A673 (cell line): ENCODE measurements around the gene WNK1. TPM values are rescaled to one million over a fixed set of nuclear protein-coding genes. Genes with fewer than 3 reads are reported as not detected.

Experiments used
- BruUV-seq: library from RNA; stranded (reverse); fragments of 400-500 nt; replicated peaks from 2 replicates; lab custom pipeline; 2021; lab: Mats Ljungman, UMichigan
- CTCF ChIA-PET: fragments of 300-600 bp; sonication (Branson Sonifier 250); formaldehyde crosslinking; loops from one replicate; lab custom pipeline; 2022; ENCODE audit warnings: antibody characterized with exemption; lab: Charles Lee
- POLR2A ChIA-PET: fragments of 300-600 bp; sonication (Branson Sonifier 250); formaldehyde crosslinking; loops from one replicate; lab custom pipeline; 2022; ENCODE audit warnings: antibody characterized with exemption; ENCODE audit not compliant: low non-redundant PET; lab: Charles Lee
- DNase-seq: peaks from one replicate; pipeline ENCODE4 v3.0.0-alpha.2; 2015; ENCODE audit warnings: low spot score
- H3K27ac ChIP-seq: fragments of 200-600 bp; sonication (generic); 2 replicates; pipeline ENCODE4 v1.5.1; 2016; ENCODE audit warnings: mixed run types, low read depth, mild to moderate bottlenecking, mixed read lengths, antibody characterized with exemption, low read length; ENCODE audit not compliant: poor library complexity, severe bottlenecking
- H3K27me3 ChIP-seq: fragments of 200-600 bp; sonication (generic); replicated peaks from 2 replicates; pipeline ENCODE4 v1.6.1; 2017; ENCODE audit warnings: mixed run types, low read depth, mild to moderate bottlenecking, mixed read lengths, antibody characterized with exemption, low read length; ENCODE audit not compliant: insufficient read depth, poor library complexity
- H3K36me3 ChIP-seq: fragments of 200-600 bp; sonication (generic); 2 replicates; pipeline ENCODE4 v1.6.1; 2016; ENCODE audit warnings: mixed run types, mild to moderate bottlenecking, mixed read lengths, antibody characterized with exemption, low read length; ENCODE audit not compliant: insufficient read depth, poor library complexity, severe bottlenecking
- H3K4me1 ChIP-seq: fragments of 200-600 bp; sonication (generic); 2 replicates; pipeline ENCODE4 v1.6.1; 2017; ENCODE audit warnings: mixed run types, mild to moderate bottlenecking, mixed read lengths, antibody characterized with exemption, low read length; ENCODE audit not compliant: insufficient read depth, poor library complexity, severe bottlenecking
- H3K4me3 ChIP-seq: fragments of 200-600 bp; sonication (generic); 2 replicates; pipeline ENCODE4 v1.5.1; 2016; ENCODE audit warnings: low read depth, mixed run types, mild to moderate bottlenecking, mixed read lengths, low read length; ENCODE audit not compliant: poor library complexity, severe bottlenecking
- H3K9me3 ChIP-seq: fragments of 200-600 bp; sonication (generic); 2 replicates; pipeline ENCODE4 v1.6.1; 2016; ENCODE audit warnings: mixed run types, low read depth, mild to moderate bottlenecking, mixed read lengths, antibody characterized with exemption, low read length; ENCODE audit not compliant: poor library complexity, severe bottlenecking
- EZH2 ChIP-seq: fragments of 200-600 bp; sonication (generic); IDR thresholded peaks from 2 replicates; pipeline ENCODE4 v1.6.1; 2017; ENCODE audit warnings: borderline replicate concordance, low read depth, mild to moderate bottlenecking, mixed read lengths, antibody characterized with exemption, low read length; ENCODE audit not compliant: poor library complexity, severe bottlenecking
- intact Hi-C: fragments of 100-400 bp; cut with micrococcal nuclease; formaldehyde crosslinking; loops from one replicate; pipeline ENCODE4 v1.10.0; 2022; ENCODE audit not compliant: unreplicated experiment
- total RNA-seq: library from RNA; stranded (reverse); gene quantifications from 2 replicates; pipeline ENCODE4 v1.2.3, GENCODE V29; 2021
- TF ChIP-seq, protein P1 (sequence below): fragments of 300-800, 200-600 bp; sonication (generic); conservative IDR thresholded peaks from 2 replicates; pipeline ENCODE4 v1.5.1; 2017; ENCODE audit warnings: low read depth, mild to moderate bottlenecking, antibody characterized with exemption, low read length, moderate library complexity, mixed read lengths

The WNK1 gene
- total RNA-seq, 1 experiment from 2014 or later, result 161 TPM

GRCh38 chr12:920676-921075 is 168.3 kb downstream of the WNK1 start:
- Histone ChIP-seq H3K4me3 (no peak overlapping the region), H3K27ac (no peak overlapping the region), H3K27me3 (no peaks in the 10 kb centered on the region), H3K4me1 (no peaks in the 10 kb centered on the region), H3K36me3 (peaks cover 38% of the 10 kb centered on the region), H3K9me3 (no peaks in the 10 kb centered on the region)
- intact Hi-C loops, result no loop called here
- DNase-seq, result no peak
- BruUV-seq, result no TSS peak
- ChIA-PET CTCF (no interaction called here), POLR2A (no interaction called here)
- no peak for TF ChIP-seq EZH2
- TF ChIP-seq, protein P1, sequence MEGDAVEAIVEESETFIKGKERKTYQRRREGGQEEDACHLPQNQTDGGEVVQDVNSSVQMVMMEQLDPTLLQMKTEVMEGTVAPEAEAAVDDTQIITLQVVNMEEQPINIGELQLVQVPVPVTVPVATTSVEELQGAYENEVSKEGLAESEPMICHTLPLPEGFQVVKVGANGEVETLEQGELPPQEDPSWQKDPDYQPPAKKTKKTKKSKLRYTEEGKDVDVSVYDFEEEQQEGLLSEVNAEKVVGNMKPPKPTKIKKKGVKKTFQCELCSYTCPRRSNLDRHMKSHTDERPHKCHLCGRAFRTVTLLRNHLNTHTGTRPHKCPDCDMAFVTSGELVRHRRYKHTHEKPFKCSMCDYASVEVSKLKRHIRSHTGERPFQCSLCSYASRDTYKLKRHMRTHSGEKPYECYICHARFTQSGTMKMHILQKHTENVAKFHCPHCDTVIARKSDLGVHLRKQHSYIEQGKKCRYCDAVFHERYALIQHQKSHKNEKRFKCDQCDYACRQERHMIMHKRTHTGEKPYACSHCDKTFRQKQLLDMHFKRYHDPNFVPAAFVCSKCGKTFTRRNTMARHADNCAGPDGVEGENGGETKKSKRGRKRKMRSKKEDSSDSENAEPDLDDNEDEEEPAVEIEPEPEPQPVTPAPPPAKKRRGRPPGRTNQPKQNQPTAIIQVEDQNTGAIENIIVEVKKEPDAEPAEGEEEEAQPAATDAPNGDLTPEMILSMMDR, result no peak

GRCh38 chr12:922285-922684 is 169.9 kb downstream of the WNK1 start:
- Histone ChIP-seq H3K36me3 (peaks cover 38% of the 10 kb centered on the region), H3K9me3 (no peaks in the 10 kb centered on the region), H3K4me1 (no peaks in the 10 kb centered on the region), H3K27me3 (no peaks in the 10 kb centered on the region), H3K27ac (no peak overlapping the region), H3K4me3 (no peak overlapping the region)
- BruUV-seq, result no TSS peak
- POLR2A ChIA-PET, result no interaction called here
- intact Hi-C loops, result no loop called here
- TF ChIP-seq EZH2, result no peak
- TF ChIP-seq, protein P1, result no peak
- CTCF ChIA-PET, result no interaction called here
- DNase-seq, result no peak

GRCh38 chr12:926641-927040 is 174.3 kb downstream of the WNK1 start:
- POLR2A ChIA-PET, result no interaction called here
- H3K36me3 ChIP-seq, result peaks cover 63% of the 10 kb centered on the region
- BruUV-seq, result no TSS peak

More at GRCh38 chr12:926641-927040, 174.3 kb downstream of the WNK1 start:
- CTCF ChIA-PET, result interaction anchor here (1.4 kb wide), 1 partner anchor 166 kb away, joined by 3 read pairs; no protein-coding TSS in a partner anchor
- H3K27me3 ChIP-seq, result no peaks in the 10 kb centered on the region
- no peak overlapping the region for H3K27ac ChIP-seq
- intact Hi-C loops, result no loop called here
- H3K4me3 ChIP-seq, result no peak overlapping the region
- no peaks in the 10 kb centered on the region for H3K9me3 ChIP-seq
- H3K4me1 ChIP-seq, result no peaks in the 10 kb centered on the region
- no peak for DNase-seq
- TF ChIP-seq, protein P1, result no peak
- TF ChIP-seq EZH2, result no peak
